ENCODE measurements around the gene DAAM1. TPM values are rescaled to one million over a fixed set of nuclear protein-coding genes. Genes with fewer than 3 reads are reported as not detected.

Gene DAAM1
- total RNA-seq, 2 donors from 2014 or later = 94.0 to 99.4 TPM

DNA sequence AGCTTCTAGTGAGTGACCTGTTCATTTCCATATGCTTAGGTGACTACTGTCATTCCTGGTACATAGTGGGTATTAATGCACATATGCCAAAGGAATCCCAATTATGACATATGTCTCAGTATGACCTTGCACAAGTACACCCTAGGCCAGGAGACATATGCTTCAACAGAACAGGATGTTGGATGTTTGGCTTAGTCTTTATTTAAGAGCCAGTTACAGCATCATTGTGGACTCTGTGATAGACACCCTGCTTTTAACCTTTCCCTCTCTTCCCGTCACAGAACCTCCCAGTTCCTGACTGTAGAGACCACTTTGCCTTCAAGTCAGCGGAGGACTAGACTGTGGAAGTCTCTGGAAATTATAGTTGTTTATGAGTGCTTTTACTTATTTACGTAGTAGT lies 72.9 kb downstream of the DAAM1 start:
- Mint-ChIP-seq H3K4me3 (no peak overlapping the region), H3K27me3 (ENCODE audit: insufficient read depth) (no peaks in the 10 kb centered on the region), H3K36me3 (ENCODE audit: low read depth) (peaks cover 34% of the 10 kb centered on the region), H3K4me1 (peaks cover 10% of the 10 kb centered on the region), H3K27ac (no peak overlapping the region), H3K9me3 (no peaks in the 10 kb centered on the region)
- DNase-seq = no peak
- Histone ChIP-seq H3K9me3 (ENCODE audit: control insufficient read depth, low read length) (no peaks in the 10 kb centered on the region), H3K9ac (ENCODE audit: extremely low read depth, low read length, poor library complexity, severe bottlenecking) (no peak overlapping the region), H3K4me3 (ENCODE audit: low read length) (no peak overlapping the region), H3K27me3 (ENCODE audit: control insufficient read depth, insufficient read depth, low read length, poor library complexity, severe bottlenecking) (no peaks in the 10 kb centered on the region), H3K27ac (ENCODE audit: low read depth, low read length) (no peak overlapping the region), H3K36me3 (ENCODE audit: control insufficient read depth, insufficient read depth, low read length) (peaks cover 42% of the 10 kb centered on the region), H3K4me1 (ENCODE audit: control insufficient read depth, insufficient read depth, low read length) (peaks cover 6% of the 10 kb centered on the region)
- no peak for TF ChIP-seq CTCF (conservative IDR thresholded peaks at IDR 0.05)
- 82 to 89% methylated on average over 2 to 3 of the region's 3 CpGs for WGBS, 2 experiments (ENCODE audit: insufficient coverage in 1 of 2, insufficient read length in 1 of 2)

- Mint-ChIP-seq H3K4me3 (no peak overlapping the region), H3K27ac (no peak overlapping the region), H3K36me3 (ENCODE audit: low read depth) (peaks cover 31% of the 10 kb centered on the region), H3K4me1 (peaks cover 18% of the 10 kb centered on the region), H3K27me3 (ENCODE audit: insufficient read depth) (no peaks in the 10 kb centered on the region), H3K9me3 (no peaks in the 10 kb centered on the region)
- WGBS, 2 experiments (ENCODE audit: insufficient coverage in 1 of 2, insufficient read length in 1 of 2) = 89 to 91% methylated on average over 5 to 7 of the region's 7 CpGs
- peak; percentile 67 for TF ChIP-seq CTCF (conservative IDR thresholded peaks at IDR 0.05)
- Histone ChIP-seq H3K9ac (ENCODE audit: extremely low read depth, low read length, poor library complexity, severe bottlenecking) (no peak overlapping the region), H3K27ac (ENCODE audit: low read depth, low read length) (no peak overlapping the region), H3K4me1 (ENCODE audit: control insufficient read depth, insufficient read depth, low read length) (peaks cover 14% of the 10 kb centered on the region), H3K27me3 (ENCODE audit: control insufficient read depth, insufficient read depth, low read length, poor library complexity, severe bottlenecking) (no peaks in the 10 kb centered on the region), H3K9me3 (ENCODE audit: control insufficient read depth, low read length) (no peaks in the 10 kb centered on the region), H3K36me3 (ENCODE audit: control insufficient read depth, insufficient read depth, low read length) (peaks cover 37% of the 10 kb centered on the region), H3K4me3 (ENCODE audit: low read length) (no peak overlapping the region)
- DNase-seq = no peak
These were observed 74.4 kb downstream of the DAAM1 start for GRCh38 chr14:59262717-59263454.

DNA sequence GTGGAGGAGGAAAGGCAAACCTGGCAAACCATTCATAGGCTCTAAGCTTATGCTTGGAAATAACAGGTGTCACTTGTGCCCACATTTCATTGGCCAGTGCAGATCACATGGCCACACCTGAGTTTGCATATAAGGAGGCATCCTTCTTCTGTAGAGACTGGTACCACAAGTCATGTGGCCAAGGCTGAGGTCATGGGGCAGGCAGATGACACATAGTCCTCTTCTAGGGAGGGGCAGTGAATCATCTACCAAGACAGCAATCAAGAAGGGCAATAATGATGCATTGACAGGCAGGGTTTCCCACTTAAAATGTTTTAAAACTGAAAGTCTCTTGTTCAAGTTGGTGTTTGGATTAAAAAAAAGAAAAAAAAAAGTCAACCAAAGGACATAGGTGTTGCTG lies 77.3 kb downstream of the DAAM1 start:
- peaks cover 8% of the 10 kb centered on the region for H3K9me3 ChIP-seq (ENCODE audit: control insufficient read depth, low read length)
- no peak overlapping the region for H3K27ac Mint-ChIP-seq
- no peak overlapping the region for H3K27ac ChIP-seq (ENCODE audit: low read depth, low read length)
- DNase-seq = no peak
- H3K4me3 Mint-ChIP-seq = no peak overlapping the region
- H3K4me3 ChIP-seq (ENCODE audit: low read length) = no peak overlapping the region
- H3K36me3 Mint-ChIP-seq (ENCODE audit: low read depth) = peaks cover 46% of the 10 kb centered on the region
- no peak for TF ChIP-seq CTCF (conservative IDR thresholded peaks at IDR 0.05)
- H3K4me1 Mint-ChIP-seq = peaks cover 25% of the 10 kb centered on the region
- no peaks in the 10 kb centered on the region for H3K27me3 ChIP-seq (ENCODE audit: control insufficient read depth, insufficient read depth, low read length, poor library complexity, severe bottlenecking)
- no peak overlapping the region for H3K9ac ChIP-seq (ENCODE audit: extremely low read depth, low read length, poor library complexity, severe bottlenecking)
- H3K9me3 Mint-ChIP-seq = no peaks in the 10 kb centered on the region
- no peaks in the 10 kb centered on the region for H3K27me3 Mint-ChIP-seq (ENCODE audit: insufficient read depth)
- H3K36me3 ChIP-seq (ENCODE audit: control insufficient read depth, insufficient read depth, low read length) = peaks cover 66% of the 10 kb centered on the region
- peaks cover 9% of the 10 kb centered on the region for H3K4me1 ChIP-seq (ENCODE audit: control insufficient read depth, insufficient read depth, low read length)

All from endodermal cell (in vitro differentiated cells).